ENCODE results near the gene STK10.

STK10 gene

DNA sequence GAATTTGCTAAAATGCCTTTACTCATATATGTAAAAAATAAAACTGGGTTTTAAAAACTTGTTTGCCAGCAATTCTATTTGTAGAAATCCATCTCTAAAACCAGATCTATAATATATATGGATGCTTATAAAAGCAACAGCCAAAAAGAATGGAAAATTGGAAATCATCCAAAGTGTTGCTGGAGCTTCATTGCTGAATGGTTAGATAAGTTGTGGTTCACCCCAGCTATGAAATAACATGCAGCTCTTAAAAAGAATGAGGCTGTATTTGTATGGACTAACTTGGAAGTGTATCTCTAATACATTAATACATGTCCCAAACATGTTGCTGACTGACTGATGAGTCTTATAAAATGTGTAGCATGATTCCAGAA, 76.2 kb downstream of the STK10 start:
- in situ Hi-C loops (cut with HindIII; ENCODE audit: low sequenced_read_pairs) = no loop called here

DNA sequence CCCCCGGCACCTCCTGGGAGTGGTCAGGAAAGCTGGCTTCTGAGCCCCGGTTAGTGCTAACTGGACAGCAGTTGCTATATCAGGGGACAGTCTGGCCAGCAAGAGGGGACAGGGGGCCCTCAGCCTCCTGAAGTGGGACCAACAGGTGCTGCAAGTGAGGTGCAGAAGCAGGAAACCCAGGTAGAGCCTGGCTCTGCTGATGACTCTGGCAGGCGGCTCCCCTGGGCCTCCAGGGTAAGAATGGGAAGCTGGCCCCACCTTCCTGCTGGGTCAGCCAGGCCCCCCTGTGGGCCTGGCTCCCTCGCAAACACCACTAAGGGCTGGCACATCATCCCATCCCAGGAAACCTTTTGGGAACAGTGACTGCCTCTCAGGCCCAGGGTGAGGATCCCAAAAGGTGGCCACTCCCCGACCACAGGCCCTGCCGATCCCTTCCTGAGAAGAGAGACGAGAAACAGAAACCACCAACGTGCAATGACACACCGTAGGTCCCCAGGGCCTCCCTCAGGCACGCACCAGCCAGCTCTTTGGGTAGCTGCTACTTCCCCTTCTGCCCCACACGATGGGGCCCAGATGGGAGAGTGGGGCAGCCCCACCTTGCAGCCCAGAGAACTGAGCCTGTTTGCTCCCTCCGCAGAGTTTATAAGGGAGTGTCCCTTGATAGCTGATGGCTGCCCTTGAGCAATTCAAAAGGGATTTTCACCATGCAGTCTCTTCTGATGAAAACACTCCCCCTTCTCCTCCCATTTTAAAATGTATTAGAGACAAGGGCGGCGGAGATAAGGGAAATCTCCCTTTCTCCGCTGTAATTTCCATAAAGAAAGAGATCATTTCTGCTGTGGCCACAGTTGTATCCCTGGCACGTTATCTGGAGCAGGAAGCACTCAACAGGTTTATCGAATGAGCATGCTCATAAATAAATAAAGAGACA, 76.8 kb downstream of the STK10 start:
- in situ Hi-C loops (cut with HindIII; ENCODE audit: low sequenced_read_pairs) = no loop called here

DNA sequence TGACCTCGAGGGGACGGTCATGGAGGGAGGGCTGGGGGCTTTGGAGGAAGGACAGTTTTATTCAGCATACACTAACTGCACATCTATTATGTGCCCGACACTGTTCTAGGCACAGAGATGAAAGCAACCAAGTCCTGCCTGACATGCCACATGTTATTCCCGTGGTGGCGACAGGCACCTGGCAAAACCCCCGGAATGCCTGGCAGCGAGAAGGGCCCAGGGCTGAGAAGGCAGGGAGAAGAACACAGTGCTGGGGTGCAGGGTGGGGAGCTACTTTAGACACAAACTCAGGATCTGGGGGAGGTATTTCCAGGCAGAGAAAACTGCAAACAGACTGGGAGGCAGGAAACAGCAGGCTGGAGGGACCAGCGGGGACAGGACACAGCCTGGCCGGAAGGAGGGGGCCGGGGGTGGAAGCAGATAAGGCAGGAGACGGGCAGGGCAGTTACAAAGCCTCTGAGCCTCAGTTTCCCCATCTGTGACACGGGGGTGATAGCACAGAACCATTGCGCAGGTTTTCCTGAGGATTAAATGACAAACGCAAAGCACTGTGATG, 77.7 kb downstream of the STK10 start:
- in situ Hi-C loops (cut with HindIII; ENCODE audit: low sequenced_read_pairs) = no loop called here

DNA sequence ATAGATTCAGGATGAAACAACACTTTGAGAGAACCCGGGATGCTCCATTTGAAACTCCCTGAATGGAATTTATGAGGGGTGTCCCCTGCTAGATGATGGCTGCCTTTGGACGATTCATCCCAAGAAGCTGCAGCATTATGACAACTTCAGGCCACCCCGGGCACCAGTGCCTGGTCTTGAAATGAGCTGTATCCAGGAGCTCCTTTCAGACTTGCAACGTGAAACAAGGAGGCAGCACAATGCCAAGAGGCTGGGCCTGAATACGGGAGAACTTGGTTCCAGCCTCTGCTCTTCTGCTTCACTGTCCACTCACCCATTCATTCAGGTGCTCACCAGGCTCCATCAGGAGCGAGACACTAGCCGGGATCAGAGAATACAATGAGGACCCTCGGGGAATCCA, 78.3 kb downstream of the STK10 start:
- in situ Hi-C loops (cut with HindIII; ENCODE audit: low sequenced_read_pairs) = no loop called here

DNA sequence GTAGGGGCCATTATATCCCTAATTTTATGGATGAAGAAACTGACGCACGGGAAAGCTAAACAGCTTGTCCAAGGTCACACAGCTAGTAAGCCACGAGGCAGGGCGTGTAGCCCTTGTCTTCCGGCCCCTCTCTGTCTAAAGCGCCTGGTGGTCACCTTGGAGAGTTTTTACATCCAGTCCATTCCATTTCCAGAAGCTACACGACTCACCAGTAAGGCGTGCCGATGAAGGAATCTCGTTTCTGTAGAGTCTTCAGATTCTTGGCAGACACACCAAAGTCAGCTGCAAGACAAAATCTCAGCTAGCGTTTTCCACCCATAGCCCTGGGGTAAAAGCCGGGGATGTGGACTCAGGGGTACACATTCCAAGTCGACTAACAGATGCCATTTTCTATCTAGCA, 80.5 kb downstream of the STK10 start:
- in situ Hi-C loops (cut with HindIII; ENCODE audit: low sequenced_read_pairs) = no loop called here

DNA sequence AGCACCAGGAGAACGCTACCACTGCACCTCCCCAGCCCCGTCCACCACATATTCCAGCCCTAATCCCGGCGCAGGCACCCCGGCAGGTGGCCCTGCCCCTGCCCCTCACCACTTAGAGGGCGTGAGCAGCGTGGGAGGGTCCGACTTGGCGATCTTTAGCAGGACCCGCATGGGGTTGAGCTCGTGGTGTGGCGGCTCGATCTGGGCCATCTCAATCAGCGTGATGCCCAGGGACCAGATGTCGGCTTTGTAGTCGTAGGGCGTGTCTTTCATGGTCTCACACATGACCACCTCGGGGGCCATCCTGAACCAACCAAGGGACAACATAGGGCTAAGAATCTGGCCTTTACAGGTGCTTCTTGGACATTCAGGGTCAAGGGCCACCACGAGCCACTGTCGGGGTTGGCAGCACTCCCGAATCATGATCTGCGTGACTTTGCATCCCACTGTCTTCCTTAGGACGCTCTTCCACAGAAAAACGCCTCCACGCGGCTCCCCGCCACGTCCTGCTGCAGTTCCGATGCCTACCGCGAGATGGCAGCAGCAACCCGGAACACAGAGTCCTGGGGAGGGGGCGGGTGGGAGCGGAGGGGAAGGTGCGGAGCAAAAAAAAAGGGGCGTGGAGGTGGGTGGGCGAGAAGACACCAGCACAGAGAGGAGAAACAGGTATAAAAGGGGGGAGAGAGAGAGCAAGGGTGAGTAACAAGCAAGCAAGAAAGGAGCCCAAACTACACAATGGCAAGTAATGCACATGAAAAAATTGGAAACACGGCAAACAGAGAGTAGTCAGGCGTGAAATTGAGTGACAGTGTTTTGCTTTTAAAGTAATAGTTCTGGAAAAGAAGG, 81.3 kb downstream of the STK10 start:
- in situ Hi-C loops (cut with HindIII; ENCODE audit: low sequenced_read_pairs) = no loop called here

DNA sequence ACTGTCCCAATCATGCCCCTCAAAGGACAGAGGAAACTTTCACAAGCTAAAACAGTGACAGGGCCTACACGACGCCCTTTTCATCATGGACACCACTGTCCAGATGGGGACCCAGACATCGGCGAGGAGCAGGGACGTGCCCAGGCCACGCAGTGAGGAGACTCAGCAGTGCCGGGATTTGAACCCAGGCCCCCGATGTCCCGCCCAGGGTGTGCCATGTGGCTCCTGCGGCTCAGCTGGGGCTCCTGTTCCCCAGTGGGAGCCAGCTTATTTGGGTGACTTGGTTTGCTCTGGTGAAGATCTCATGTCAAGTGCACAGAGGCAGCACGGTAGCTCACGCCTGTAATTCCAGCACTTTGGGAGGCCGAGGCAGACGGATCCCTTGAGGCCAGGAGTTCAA, 82.2 kb downstream of the STK10 start:
- in situ Hi-C loops (cut with HindIII; ENCODE audit: low sequenced_read_pairs) = no loop called here

DNA sequence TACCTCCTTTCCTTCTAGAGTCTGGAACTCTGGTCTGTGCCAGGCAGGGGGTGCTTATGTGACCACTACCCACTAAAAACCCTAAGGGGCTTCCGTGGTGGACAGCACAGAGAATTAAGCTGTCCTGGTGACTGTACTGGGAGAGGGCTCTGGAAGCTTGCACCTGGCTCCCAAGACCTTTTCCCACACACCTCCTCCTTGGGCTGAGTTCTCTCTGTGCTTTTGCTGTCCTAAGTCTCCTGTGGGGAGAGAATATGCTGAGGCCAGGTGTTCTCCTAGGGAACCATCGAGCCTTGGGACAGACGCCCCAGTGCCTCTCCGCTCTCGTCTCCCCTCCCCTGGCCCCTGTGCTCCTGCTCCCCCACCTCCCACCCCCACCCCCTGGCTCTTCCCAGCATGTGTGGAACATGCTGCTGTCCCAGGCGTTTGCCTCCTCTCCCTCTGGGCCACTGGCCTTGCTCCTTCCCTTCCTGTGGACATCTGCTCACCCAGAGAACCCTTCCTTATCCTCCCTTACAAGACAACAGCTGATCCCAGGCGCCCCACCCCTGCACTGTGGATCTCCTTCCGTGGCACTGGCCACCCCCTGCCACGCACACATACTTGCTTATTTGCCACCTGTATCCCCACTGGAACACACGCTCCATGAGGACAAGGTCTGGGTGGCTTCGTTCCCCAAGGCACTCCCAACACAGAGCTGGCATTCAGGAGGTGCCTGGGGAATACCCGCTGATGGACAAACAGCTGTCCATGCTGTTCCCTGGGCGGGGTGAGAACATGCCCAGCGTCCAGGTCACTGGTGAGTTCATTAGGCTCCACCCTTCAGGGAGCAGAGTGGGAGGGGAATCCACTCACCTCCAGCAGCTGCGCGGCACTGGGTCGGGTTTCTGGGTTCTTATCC, 83.0 kb downstream of the STK10 start:
- in situ Hi-C loops (cut with HindIII; ENCODE audit: low sequenced_read_pairs) = no loop called here

GRCh38 chr5:172104021-172104420, 84.0 kb downstream of the STK10 start:
- in situ Hi-C loops (cut with HindIII; ENCODE audit: low sequenced_read_pairs) = no loop called here

GRCh38 chr5:172102913-172103626, 85.0 kb downstream of the STK10 start:
- in situ Hi-C loops (cut with HindIII; ENCODE audit: low sequenced_read_pairs) = no loop called here

DNA sequence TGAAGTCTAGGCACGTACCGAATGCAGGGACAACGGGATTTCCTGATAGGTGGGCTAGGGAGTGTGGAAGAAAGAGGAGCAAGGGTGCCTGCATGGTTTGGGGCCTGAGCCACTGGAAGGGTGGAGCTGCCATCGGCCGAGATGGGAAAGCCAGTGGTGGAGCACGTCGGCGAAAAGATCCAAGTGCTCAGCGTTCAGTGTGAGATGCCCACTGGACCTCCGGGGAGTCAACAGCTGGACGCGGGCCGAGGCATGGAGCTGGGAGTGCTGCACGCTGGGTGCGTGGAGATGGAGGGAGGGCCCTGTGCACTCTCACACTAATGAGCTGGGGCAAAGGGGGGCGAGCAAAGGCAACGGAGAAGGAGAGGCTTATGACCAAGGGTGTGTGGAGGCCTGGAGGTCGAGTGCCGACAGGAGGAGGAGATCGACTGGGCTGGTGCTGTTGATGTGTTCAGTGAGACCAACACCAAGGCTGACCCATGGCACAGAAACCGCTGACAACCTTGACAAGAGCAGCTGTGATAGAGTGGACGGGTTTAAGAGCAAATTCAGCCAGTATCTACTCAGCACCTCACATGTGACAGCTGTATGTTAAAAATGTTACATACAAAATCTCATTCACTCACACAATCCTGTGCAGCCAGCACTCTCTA, 85.7 kb downstream of the STK10 start:
- in situ Hi-C loops (cut with HindIII; ENCODE audit: low sequenced_read_pairs) = no loop called here

- in situ Hi-C loops (cut with HindIII; ENCODE audit: low sequenced_read_pairs) = no loop called here
These were observed 86.3 kb downstream of the STK10 start for GRCh38 chr5:172101547-172102217.

DNA sequence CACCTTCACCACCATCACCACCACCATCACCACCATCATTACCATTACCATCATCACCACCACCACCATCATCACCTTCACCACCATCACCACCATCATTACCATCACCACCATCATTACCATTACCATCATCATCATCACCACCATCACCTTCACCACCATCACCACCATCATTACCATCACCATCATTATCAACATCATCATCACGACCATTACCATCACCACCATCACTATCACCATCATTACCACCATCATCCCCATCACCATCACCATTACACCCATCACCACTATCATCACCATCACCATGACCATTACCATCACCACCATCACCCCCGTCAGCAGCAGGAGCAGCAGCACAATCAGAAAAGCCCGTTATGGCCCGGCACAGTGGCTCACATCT, 89.1 kb downstream of the STK10 start:
- in situ Hi-C loops (cut with HindIII; ENCODE audit: low sequenced_read_pairs) = no loop called here

- in situ Hi-C loops (cut with HindIII; ENCODE audit: low sequenced_read_pairs) = no loop called here
These were observed 90.0 kb downstream of the STK10 start for GRCh38 chr5:172098046-172098445.

GRCh38 chr5:172097356-172097755, 90.7 kb downstream of the STK10 start:
- in situ Hi-C loops (cut with HindIII; ENCODE audit: low sequenced_read_pairs) = no loop called here

GRCh38 chr5:172096207-172096940, 91.7 kb downstream of the STK10 start:
- in situ Hi-C loops (cut with HindIII; ENCODE audit: low sequenced_read_pairs) = no loop called here

DNA sequence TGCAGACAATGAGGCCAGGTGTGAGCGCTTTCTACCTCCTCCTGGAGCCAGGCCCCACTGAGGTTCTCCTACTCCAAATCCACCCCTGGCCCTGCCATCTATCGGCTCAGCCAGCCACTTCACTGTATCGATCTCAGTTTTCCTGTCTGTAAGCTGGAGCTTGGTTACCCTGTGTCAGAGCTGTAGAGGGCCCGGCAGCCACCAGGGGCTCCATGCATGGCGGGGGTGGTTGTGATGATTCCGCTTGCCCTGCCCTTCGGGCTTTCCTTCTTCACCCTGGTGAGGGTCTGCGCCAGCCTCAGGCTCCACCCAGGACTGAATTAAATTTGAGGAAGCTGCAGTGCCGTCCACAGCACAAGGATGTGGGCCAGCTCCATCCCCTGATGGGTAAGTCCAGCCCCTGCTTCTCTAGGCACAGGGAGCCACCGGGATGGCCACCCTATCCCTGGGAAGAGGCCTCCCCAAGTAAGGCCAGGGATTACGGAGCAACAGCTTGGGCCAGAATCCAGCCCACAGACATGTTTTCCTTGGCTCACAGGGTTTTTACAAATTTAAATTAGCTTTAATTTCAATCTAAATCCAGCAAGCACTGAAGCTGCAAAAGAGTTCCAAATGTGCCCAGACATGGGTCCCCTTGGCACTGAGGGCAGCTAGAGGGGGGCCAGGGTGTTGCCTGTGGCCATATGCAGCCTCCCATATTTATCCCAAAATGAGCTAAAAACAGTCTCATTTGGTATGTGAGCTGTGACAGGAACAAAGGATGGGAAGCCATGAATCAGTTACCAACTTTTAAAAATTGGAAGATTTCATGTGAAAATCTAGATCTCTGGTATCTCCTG, 92.4 kb downstream of the STK10 start:
- in situ Hi-C loops (cut with HindIII; ENCODE audit: low sequenced_read_pairs) = no loop called here

All from endothelial cell of hepatic sinusoid (primary cell).